Keratinocyte (primary cell): ENCODE measurements around the gene PITPNC1. TPM values are rescaled to one million over a fixed set of nuclear protein-coding genes. Genes with fewer than 3 reads are reported as not detected.
A peak's percentile ranks its signal among the peaks of the same experiment; 100 is the strongest.

ENCODE experiments used
- DNase-seq: peaks from one replicate; pipeline ENCODE4 v3.0.0-alpha.2; 2011; ENCODE audit warnings: low read depth, missing footprints, low spot score
- FAIRE-seq: peaks from 2 replicates; lab custom pipeline; 2011; peaks lifted over from hg19 to GRCh38; lab: Jason Lieb, UNC
- H2AFZ ChIP-seq: 2 replicates; pipeline ENCODE4 v1.6.0; 2012; ENCODE audit warnings: low read length, control low read depth, inconsistent platforms; ENCODE audit not compliant: control insufficient read depth
- H3K27ac ChIP-seq: 2 replicates; pipeline ENCODE4 v1.5.1; 2011; ENCODE audit warnings: low read length; ENCODE audit not compliant: control insufficient read depth, insufficient read depth
- H3K27me3 ChIP-seq: 3 replicates; pipeline ENCODE4 v1.6.0; 2011; ENCODE audit warnings: low read length; ENCODE audit not compliant: control insufficient read depth, insufficient read depth; ENCODE audit errors: extremely low read depth
- H3K36me3 ChIP-seq, 2 experiments: 2 replicates in 1 of 2; 3 replicates in 1 of 2; pipeline ENCODE4 v1.5.1; 2011; ENCODE audit warnings: low read length in 2 of 2, mild to moderate bottlenecking in 1 of 2; ENCODE audit not compliant: control insufficient read depth in 2 of 2, insufficient read depth in 2 of 2; ENCODE audit errors: extremely low read depth in 1 of 2
- H3K4me1 ChIP-seq: 3 replicates; pipeline ENCODE4 v1.5.1; 2011; ENCODE audit warnings: low read length; ENCODE audit not compliant: control insufficient read depth, insufficient read depth; ENCODE audit errors: extremely low read depth
- H3K4me2 ChIP-seq: 3 replicates; pipeline ENCODE4 v1.6.0; 2011; ENCODE audit warnings: low read depth, low read length; ENCODE audit not compliant: control insufficient read depth, insufficient read depth; ENCODE audit errors: extremely low read depth
- H3K4me3 ChIP-seq, 3 experiments: fragments of 200-600 bp in 1 of 3; sonication (generic) in 1 of 3; 2 replicates in 2 of 3; 3 replicates in 1 of 3; pipeline ENCODE4 v1.5.1; 2011 to 2016; ENCODE audit warnings: low read length in 3 of 3, mild to moderate bottlenecking in 3 of 3, control low read depth in 2 of 3, inconsistent platforms in 1 of 3, low read depth in 1 of 3, mixed read lengths in 1 of 3, mixed run types in 1 of 3, moderate library complexity in 1 of 3; ENCODE audit not compliant: control insufficient read depth in 2 of 3, insufficient read depth in 2 of 3; ENCODE audit errors: extremely low read depth in 1 of 3
- H3K79me2 ChIP-seq: 2 replicates; pipeline ENCODE4 v1.6.0; 2012; ENCODE audit warnings: low read length; ENCODE audit not compliant: control insufficient read depth, insufficient read depth
- H3K9ac ChIP-seq: 3 replicates; pipeline ENCODE4 v1.6.0; 2011; ENCODE audit warnings: low read length; ENCODE audit not compliant: control insufficient read depth, insufficient read depth; ENCODE audit errors: extremely low read depth
- H3K9me1 ChIP-seq: 3 replicates; pipeline ENCODE4 v1.6.0; 2011; ENCODE audit warnings: low read length; ENCODE audit not compliant: control insufficient read depth, insufficient read depth; ENCODE audit errors: extremely low read depth
- H3K9me3 ChIP-seq: 2 replicates; pipeline ENCODE4 v1.5.1; 2012; ENCODE audit warnings: low read depth, low read length; ENCODE audit not compliant: control insufficient read depth
- H4K20me1 ChIP-seq: 3 replicates; pipeline ENCODE4 v1.6.0; 2011; ENCODE audit warnings: low read length; ENCODE audit not compliant: control insufficient read depth, insufficient read depth; ENCODE audit errors: extremely low read depth
- EZH2 ChIP-seq: IDR thresholded peaks from one replicate; pipeline ENCODE4 v1.6.1; 2012; ENCODE audit warnings: inconsistent platforms, mild to moderate bottlenecking, low read length, moderate library complexity
- dilution Hi-C: fragments of 300-500 bp; cut with MboI; formaldehyde crosslinking; loops from one replicate; pipeline ENCODE4 v1.7.0; 2020; ENCODE audit warnings: low sequenced_read_pairs; ENCODE audit not compliant: extremely low pct_ligation_motif_present
- polyA plus RNA-seq, 5 experiments: library from polyadenylated mRNA; depleted of rRNA in 3 of 5; stranded (reverse) in 3 of 5; stranded (forward) in 1 of 5; unstranded in 1 of 5; fragments of >200 nt; gene quantifications; 1 replicate in 1 of 5; 2 replicates in 3 of 5; 3 replicates in 1 of 5; pipeline versions ENCODE4 v1.2.1 to v1.2.3, GENCODE V29; 2011 to 2012; ENCODE audit warnings: missing spikeins in 2 of 5, low read depth in 1 of 5, low replicate concordance in 1 of 5
- TF ChIP-seq, protein P1 (sequence below), 3 experiments: IDR thresholded peaks in 1 of 3; conservative IDR thresholded peaks in 1 of 3; optimal IDR thresholded peaks in 1 of 3; 2 replicates in 2 of 3; 3 replicates in 1 of 3; pipeline versions ENCODE3 to v1.5.1; 2011; ENCODE audit warnings: low read length in 3 of 3, mild to moderate bottlenecking in 3 of 3, moderate library complexity in 2 of 3, control low read depth in 1 of 3, inconsistent platforms in 1 of 3; ENCODE audit not compliant: insufficient read depth in 2 of 3; ENCODE audit errors: extremely low read depth in 1 of 3

PITPNC1 gene
- polyA plus RNA-seq, 1 donor (not counting 4 experiments of a cell fraction or from before 2014, with no cell fraction given): 24.8 TPM

DNA sequence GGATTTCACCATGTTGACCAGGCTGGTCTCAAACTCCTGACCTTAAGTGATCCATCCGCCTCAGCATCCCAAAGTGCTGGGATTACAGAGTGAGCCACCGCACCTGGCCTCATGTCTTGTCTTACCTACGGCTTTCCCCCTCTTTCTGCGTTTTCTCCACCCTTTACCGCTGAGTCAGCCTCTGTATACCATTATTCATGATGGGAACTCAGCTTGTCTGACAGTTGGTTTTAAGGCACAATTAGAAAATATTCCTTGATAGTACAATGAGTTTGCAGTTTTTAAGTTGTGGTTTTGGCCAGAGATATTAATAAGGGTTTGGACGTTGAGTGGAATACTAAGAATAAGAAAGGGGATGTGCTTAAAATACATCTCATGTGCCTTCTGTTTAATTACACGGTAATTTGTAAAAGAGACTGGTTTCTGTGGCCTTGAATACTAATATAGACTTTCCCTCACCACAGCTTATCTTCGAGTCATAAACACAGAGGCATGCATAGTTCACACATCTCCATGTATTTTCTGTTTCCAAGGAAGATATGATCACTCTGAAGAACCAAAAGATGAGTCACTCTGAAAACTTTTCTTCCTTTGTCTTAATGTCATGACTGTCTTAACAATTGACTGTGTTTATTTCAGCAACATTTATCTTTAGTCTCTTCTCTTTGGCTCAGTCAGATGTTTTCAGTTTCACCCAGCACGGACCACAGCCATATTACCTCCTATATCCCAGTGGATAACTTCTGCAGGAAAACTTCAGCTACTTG is 54.4 kb downstream of the PITPNC1 start:
- dilution Hi-C loops: no loop called here
- peaks cover 13% of the 10 kb centered on the region for H3K79me2 ChIP-seq
- no peaks in the 10 kb centered on the region for H3K36me3 ChIP-seq
- no peak for DNase-seq
- H3K4me1 ChIP-seq: peaks cover 36% of the 10 kb centered on the region
- peak overlapping the region; percentile 98 for H3K27ac ChIP-seq
- peak overlapping the region; percentile 88 for H3K4me2 ChIP-seq
- no peak for TF ChIP-seq EZH2
- TF ChIP-seq, protein P1, sequence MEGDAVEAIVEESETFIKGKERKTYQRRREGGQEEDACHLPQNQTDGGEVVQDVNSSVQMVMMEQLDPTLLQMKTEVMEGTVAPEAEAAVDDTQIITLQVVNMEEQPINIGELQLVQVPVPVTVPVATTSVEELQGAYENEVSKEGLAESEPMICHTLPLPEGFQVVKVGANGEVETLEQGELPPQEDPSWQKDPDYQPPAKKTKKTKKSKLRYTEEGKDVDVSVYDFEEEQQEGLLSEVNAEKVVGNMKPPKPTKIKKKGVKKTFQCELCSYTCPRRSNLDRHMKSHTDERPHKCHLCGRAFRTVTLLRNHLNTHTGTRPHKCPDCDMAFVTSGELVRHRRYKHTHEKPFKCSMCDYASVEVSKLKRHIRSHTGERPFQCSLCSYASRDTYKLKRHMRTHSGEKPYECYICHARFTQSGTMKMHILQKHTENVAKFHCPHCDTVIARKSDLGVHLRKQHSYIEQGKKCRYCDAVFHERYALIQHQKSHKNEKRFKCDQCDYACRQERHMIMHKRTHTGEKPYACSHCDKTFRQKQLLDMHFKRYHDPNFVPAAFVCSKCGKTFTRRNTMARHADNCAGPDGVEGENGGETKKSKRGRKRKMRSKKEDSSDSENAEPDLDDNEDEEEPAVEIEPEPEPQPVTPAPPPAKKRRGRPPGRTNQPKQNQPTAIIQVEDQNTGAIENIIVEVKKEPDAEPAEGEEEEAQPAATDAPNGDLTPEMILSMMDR (optimal IDR thresholded peaks at IDR 0.05 in 1 of 3, IDR thresholded peaks at IDR 0.05 in 1 of 3, conservative IDR thresholded peaks at IDR 0.05 in 1 of 3; ENCODE audit: extremely low read depth in 1 of 3, insufficient read depth in 2 of 3, low read length in 3 of 3): no peak
- H3K27me3 ChIP-seq: no peaks in the 10 kb centered on the region
- peak; percentile 77 for FAIRE-seq
- peak overlapping the region; percentile 69 for H3K9ac ChIP-seq
- no peaks in the 10 kb centered on the region for H3K9me1 ChIP-seq
- H2AFZ ChIP-seq: no peak overlapping the region
- H3K9me3 ChIP-seq: no peaks in the 10 kb centered on the region
- H4K20me1 ChIP-seq: no peaks in the 10 kb centered on the region
- H3K4me3 ChIP-seq: peak overlapping the region in 2 of 3 experiments; percentile 39

DNA sequence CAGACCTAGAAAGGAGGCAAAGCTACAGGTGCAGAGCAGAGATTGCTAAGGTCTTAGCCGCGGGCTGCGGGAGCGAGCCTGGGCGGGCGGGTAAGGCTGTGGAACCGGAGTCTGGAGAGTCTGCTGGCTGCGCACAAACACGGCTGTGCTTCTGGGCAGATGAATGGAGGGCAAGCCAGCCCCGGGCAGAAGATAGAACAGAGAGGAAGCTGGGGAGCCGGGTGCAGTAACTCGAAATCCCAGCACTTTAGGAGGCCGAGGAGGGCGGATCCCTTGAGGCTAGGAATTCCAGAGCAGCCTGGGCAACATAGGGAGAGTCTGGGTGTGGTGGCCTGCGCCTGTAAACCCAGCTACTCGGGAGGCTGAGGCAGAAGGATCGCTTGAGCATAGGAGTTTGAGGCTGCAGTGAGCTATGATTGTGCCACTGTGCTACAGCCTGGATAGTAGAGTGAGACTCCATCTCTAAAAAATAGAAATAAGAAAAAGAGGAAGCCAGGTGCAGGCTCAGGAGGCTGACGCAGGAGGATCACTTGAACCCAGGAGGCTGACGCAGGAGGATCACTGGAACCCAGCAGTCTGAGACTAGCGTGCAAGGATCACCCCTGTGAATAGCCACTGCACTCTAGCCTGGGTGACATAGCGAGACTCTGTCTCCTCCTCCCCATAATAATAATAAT is 56.3 kb downstream of the PITPNC1 start:
- Histone ChIP-seq H3K9me3 (no peaks in the 10 kb centered on the region), H3K79me2 (peaks cover 15% of the 10 kb centered on the region), H3K36me3 (no peaks in the 10 kb centered on the region), H3K4me3 (peak overlapping the region in 1 of 3 experiments; percentile 33), H3K9me1 (no peaks in the 10 kb centered on the region), H3K4me2 (peak overlapping the region; percentile 35), H4K20me1 (no peaks in the 10 kb centered on the region), H3K9ac (peak overlapping the region; percentile 33), H2AFZ (peak overlapping the region; percentile 33), H3K4me1 (peaks cover 24% of the 10 kb centered on the region), H3K27ac (peak overlapping the region; percentile 53), H3K27me3 (no peaks in the 10 kb centered on the region)
- TF ChIP-seq, protein P1 (optimal IDR thresholded peaks at IDR 0.05 in 1 of 3, IDR thresholded peaks at IDR 0.05 in 1 of 3, conservative IDR thresholded peaks at IDR 0.05 in 1 of 3; ENCODE audit: extremely low read depth in 1 of 3, insufficient read depth in 2 of 3, low read length in 3 of 3): no peak
- TF ChIP-seq EZH2: no peak
- DNase-seq (no peak), FAIRE-seq (no peak)
- dilution Hi-C loops: no loop called here
